ENCODE measurements around the gene LUM. TPM values are rescaled to one million over a fixed set of nuclear protein-coding genes. Genes with fewer than 3 reads are reported as not detected.

The LUM gene
- total and polyA plus RNA-seq, 2 experiments from 2014 or later = 1,853 to 2,030 TPM

GRCh38 chr12:91119089-91119488 is 7.8 kb upstream of the LUM start:
- TF ChIP-seq EZH2 (IDR thresholded peaks at IDR 0.05; ENCODE audit: borderline replicate concordance) (no peak), EZH2phosphoT487 (IDR thresholded peaks at IDR 0.05; ENCODE audit: low read depth, severe bottlenecking, unreplicated experiment) (no peak), CTCF (IDR thresholded peaks at IDR 0.05; ENCODE audit: poor library complexity) (no peak)
- WGBS (ENCODE audit: low lambda C conversion rate, missing lambda C conversion rate) = 50% methylated on average over 1 of the region's 1 CpG
- Histone ChIP-seq H3K79me2 (no peaks in the 10 kb centered on the region), H3K27me3 (no peaks in the 10 kb centered on the region), H3K4me2 (no peak overlapping the region), H2AFZ (no peak overlapping the region), H3K36me3 (replicated peaks; ENCODE audit: insufficient read depth, low read depth) (no peaks in the 10 kb centered on the region), H4K20me1 (ENCODE audit: insufficient read depth, poor library complexity, severe bottlenecking) (no peaks in the 10 kb centered on the region), H3K9me2 (replicated peaks; ENCODE audit: insufficient read depth) (no peaks in the 10 kb centered on the region), H3K4me3 (no peak overlapping the region), H3K9me3 (ENCODE audit: low read depth) (no peaks in the 10 kb centered on the region), H3K4me1 (ENCODE audit: insufficient read depth) (no peaks in the 10 kb centered on the region), H3K27ac (no peak overlapping the region)
- no peak for DNase-seq (ENCODE audit: low spot score)

- no peak for DNase-seq (ENCODE audit: low spot score)
These were observed 2.3 kb upstream of the LUM start for GRCh38 chr12:91113621-91114020.

GRCh38 chr12:91110311-91110924 is 876 bp downstream of the LUM start:
- peaks cover 29% of the 10 kb centered on the region for H3K79me2 ChIP-seq
- H2AFZ ChIP-seq = no peak overlapping the region
- DNase-seq (ENCODE audit: low spot score) = no peak
- peak overlapping the region; percentile 36 for H3K4me3 ChIP-seq
- peak overlapping the region; percentile 85 for H3K27ac ChIP-seq
- WGBS (ENCODE audit: low lambda C conversion rate, missing lambda C conversion rate) = 38% methylated on average over 5 of the region's 5 CpGs
- no peaks in the 10 kb centered on the region for H3K9me2 ChIP-seq (replicated peaks; ENCODE audit: insufficient read depth)
- H4K20me1 ChIP-seq (ENCODE audit: insufficient read depth, poor library complexity, severe bottlenecking) = no peaks in the 10 kb centered on the region
- H3K4me1 ChIP-seq (ENCODE audit: insufficient read depth) = peaks cover 8% of the 10 kb centered on the region
- no peaks in the 10 kb centered on the region for H3K9me3 ChIP-seq (ENCODE audit: low read depth)
- H3K36me3 ChIP-seq (replicated peaks; ENCODE audit: insufficient read depth, low read depth) = no peaks in the 10 kb centered on the region
- TF ChIP-seq EZH2 (IDR thresholded peaks at IDR 0.05; ENCODE audit: borderline replicate concordance) (no peak), EZH2phosphoT487 (IDR thresholded peaks at IDR 0.05; ENCODE audit: low read depth, severe bottlenecking, unreplicated experiment) (no peak), CTCF (IDR thresholded peaks at IDR 0.05; ENCODE audit: poor library complexity) (no peak)
- peak overlapping the region; percentile 68 for H3K4me2 ChIP-seq
- H3K27me3 ChIP-seq = no peaks in the 10 kb centered on the region

More at GRCh38 chr12:91113621-91114020, 2.3 kb upstream of the LUM start:
- Histone ChIP-seq H3K27me3 (no peaks in the 10 kb centered on the region), H3K9me3 (ENCODE audit: low read depth) (no peaks in the 10 kb centered on the region), H3K79me2 (peaks cover 16% of the 10 kb centered on the region), H3K27ac (no peak overlapping the region), H2AFZ (no peak overlapping the region), H3K36me3 (replicated peaks; ENCODE audit: insufficient read depth, low read depth) (no peaks in the 10 kb centered on the region), H3K4me2 (no peak overlapping the region), H3K9me2 (replicated peaks; ENCODE audit: insufficient read depth) (no peaks in the 10 kb centered on the region), H4K20me1 (ENCODE audit: insufficient read depth, poor library complexity, severe bottlenecking) (no peaks in the 10 kb centered on the region), H3K4me3 (no peak overlapping the region), H3K4me1 (ENCODE audit: insufficient read depth) (peaks cover 8% of the 10 kb centered on the region)
- TF ChIP-seq EZH2phosphoT487 (IDR thresholded peaks at IDR 0.05; ENCODE audit: low read depth, severe bottlenecking, unreplicated experiment) (no peak), EZH2 (IDR thresholded peaks at IDR 0.05; ENCODE audit: borderline replicate concordance) (no peak), CTCF (IDR thresholded peaks at IDR 0.05; ENCODE audit: poor library complexity) (no peak)
- 88% methylated on average over 6 of the region's 6 CpGs for WGBS (ENCODE audit: low lambda C conversion rate, missing lambda C conversion rate)
